ENCODE data around the gene DTNBP1. TPM values are rescaled to one million over a fixed set of nuclear protein-coding genes. Genes with fewer than 3 reads are reported as not detected.
A peak's percentile ranks its signal among the peaks of the same experiment; 100 is the strongest.

DTNBP1 gene
- total and polyA plus RNA-seq, 5 donors: 17.2 to 34.0 (median 24.9) TPM

DNA sequence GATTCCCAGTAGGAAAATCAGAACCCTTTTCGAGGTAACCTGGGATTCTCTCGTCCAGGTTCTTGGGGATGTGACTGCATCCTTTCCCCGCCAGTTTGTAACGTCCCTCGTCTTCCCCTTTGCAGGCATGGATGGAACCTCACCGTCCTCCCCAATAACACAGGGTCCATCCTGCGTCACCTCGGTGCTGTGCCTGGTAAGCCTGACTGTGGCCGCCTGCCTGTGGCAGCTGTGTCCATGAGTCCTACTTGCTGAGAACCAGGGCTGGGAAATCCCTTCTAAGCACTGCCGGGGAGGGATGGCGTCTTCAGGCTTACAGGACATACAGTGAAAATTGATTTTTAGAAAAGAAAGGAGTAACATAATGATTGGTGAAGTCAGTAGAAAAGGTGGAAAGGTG is 155.6 kb downstream of the DTNBP1 start:
- DNase-seq (peak in 1 of 3 donors; percentile 19), ATAC-seq (no peak)
- 97% methylated on average over 11 of the region's 11 CpGs for WGBS
- H3K4me3 ChIP-seq (ENCODE audit: low read length): no peak overlapping the region
- intact Hi-C loops (cut with DNase I): loop anchor here in 2 of 4 donors (10.0 kb wide), 1 partner anchor 118 kb away; no protein-coding TSS in a partner anchor
- no peaks in the 10 kb centered on the region for H3K9me3 ChIP-seq (ENCODE audit: control insufficient read depth, low read length)
- H3K27ac ChIP-seq (ENCODE audit: low read length): no peak overlapping the region
- peaks cover 11% of the 10 kb centered on the region for H3K4me1 ChIP-seq (ENCODE audit: control insufficient read depth, insufficient read depth, low read length)
- H3K27me3 ChIP-seq (ENCODE audit: control insufficient read depth, insufficient read depth): no peaks in the 10 kb centered on the region

DNA sequence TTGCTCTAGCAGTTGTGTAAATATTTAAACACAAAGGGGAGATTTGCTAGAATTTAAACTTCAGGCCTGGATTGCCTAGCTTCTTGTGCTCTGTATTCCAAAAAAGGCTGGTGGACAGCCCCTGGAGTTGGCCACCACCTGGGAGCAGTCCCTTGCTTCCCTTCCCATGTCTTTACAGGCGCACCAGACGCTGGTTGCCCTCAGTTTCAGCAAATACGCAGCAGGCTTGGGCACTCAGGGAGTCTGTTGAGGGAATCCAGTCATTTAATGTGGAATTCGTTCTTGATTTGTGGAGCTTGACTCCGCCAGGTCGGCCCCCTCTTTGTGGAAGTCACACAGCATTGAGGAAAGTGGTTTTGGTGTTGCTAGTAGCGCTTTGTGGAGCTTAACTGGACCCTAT is 156.8 kb downstream of the DTNBP1 start:
- H3K27me3 ChIP-seq (ENCODE audit: control insufficient read depth, insufficient read depth): no peaks in the 10 kb centered on the region
- 96% methylated on average over 7 of the region's 7 CpGs for WGBS
- intact Hi-C loops (cut with DNase I): loop anchor here in 2 of 4 donors (10.0 kb wide), 1 partner anchor 119 kb away; no protein-coding TSS in a partner anchor
- no peak for ATAC-seq
- H3K4me1 ChIP-seq (ENCODE audit: control insufficient read depth, insufficient read depth, low read length): peaks cover 18% of the 10 kb centered on the region
- peak in 1 of 3 donors; percentile 21 for DNase-seq
- no peak overlapping the region for H3K4me3 ChIP-seq (ENCODE audit: low read length)
- H3K27ac ChIP-seq (ENCODE audit: low read length): no peak overlapping the region
- no peaks in the 10 kb centered on the region for H3K9me3 ChIP-seq (ENCODE audit: control insufficient read depth, low read length)

DNA sequence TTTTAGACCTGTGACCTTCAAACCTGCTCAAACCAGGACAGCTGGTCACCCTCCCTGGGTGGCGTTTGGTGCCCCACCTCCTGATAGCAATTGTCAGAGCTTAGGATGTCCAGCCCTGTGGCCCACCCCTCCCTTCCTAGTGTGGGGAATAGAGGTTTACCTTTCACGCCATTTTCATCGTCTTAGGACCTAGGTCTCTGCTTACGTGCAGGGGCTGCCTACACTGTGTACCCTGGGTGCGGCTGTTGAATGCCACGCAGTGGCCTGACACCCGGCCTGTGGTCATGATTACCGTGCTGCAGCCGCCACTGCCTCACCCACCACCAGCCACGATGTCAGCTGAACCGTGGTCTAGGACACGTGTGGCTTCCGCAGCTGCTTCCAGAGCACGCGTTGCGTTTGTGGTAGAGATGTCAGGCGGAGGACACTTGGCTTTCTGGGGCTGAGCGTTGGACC is 157.3 kb downstream of the DTNBP1 start:
- ATAC-seq: peak in 1 of 2 donors; percentile 2
- Histone ChIP-seq H3K9me3 (ENCODE audit: control insufficient read depth, low read length) (no peaks in the 10 kb centered on the region), H3K27ac (ENCODE audit: low read length) (peak overlapping the region; percentile 75), H3K4me3 (ENCODE audit: low read length) (no peak overlapping the region), H3K27me3 (ENCODE audit: control insufficient read depth, insufficient read depth) (no peaks in the 10 kb centered on the region), H3K4me1 (ENCODE audit: control insufficient read depth, insufficient read depth, low read length) (peaks cover 18% of the 10 kb centered on the region)
- intact Hi-C loops (cut with DNase I): loop anchor here in 2 of 4 donors (10.0 kb wide), 1 partner anchor 119 kb away; no protein-coding TSS in a partner anchor
- WGBS: 85% methylated on average over 18 of the region's 18 CpGs
- peak in 1 of 3 donors; percentile 55 for DNase-seq

DNA sequence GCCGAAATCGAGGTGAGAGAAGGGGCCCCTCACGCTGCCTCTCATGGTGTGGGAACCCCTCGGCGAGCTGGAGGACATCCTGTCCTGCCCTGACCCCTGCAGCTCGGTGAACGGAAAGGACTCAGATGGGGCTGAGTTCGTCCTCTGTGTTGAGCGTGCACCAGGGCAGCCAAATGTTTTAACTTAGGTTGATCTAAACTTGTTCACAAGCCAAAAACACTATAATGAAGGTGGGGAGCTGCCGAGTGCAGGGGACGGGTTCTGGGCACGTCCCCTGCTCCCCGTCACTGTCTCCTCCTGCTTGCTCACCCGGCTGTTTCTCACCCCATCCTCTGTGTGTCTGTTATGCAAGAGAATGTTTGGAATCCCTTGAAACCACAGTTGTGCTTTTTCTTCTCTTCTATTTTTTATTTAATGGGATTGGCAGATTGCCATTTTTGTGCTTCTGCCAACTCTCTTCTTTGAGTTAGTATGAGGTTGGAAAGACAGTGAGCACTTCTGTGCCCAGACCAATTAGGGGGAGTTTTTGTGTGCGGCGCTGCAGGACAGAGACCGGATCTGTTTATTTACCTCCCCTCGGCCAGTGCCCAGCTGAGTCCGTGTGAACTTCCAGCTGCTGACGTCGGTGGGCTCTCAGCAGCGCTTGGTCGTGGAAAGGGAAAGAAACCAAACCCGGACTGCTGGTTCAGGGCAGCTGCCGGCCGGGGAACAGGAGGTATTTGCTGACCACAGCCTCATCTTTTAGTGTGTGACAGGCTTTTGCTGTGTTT is 158.1 kb downstream of the DTNBP1 start:
- 10% methylated on average over 26 of the region's 26 CpGs for WGBS
- no peaks in the 10 kb centered on the region for H3K9me3 ChIP-seq (ENCODE audit: control insufficient read depth, low read length)

DNA sequence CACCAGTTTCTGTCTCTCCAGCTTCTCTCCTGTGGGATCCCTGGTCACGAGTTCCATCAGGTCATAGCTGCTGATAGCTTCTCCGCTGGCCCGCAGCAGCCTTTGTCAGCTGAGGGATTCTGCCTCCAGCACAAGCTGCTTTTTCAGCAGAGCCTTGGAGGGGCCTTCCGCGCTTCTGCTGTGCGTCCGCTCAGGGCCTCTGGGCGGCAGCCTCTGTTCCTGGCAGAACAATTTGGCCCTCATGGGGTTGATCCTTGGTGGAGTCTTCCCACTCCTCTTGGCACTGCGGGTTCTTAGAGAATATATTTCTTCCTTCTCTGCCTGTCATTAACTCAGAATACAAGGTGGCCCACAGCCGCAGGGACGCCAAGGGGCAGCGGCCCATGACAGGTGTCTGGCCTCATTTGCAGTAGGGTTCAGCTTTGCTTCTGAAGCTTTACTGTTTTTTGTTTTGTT is 158.8 kb downstream of the DTNBP1 start:
- DNase-seq: peak; percentile 72 to 91 (median 86)
- WGBS: 35% methylated on average over 12 of the region's 12 CpGs
- ATAC-seq: peak; percentile 71 to 72
- intact Hi-C loops (cut with DNase I): loop anchor here in 2 of 4 donors (10.0 kb wide), 1 partner anchor 121 kb away; no protein-coding TSS in a partner anchor
- no peaks in the 10 kb centered on the region for H3K27me3 ChIP-seq (ENCODE audit: control insufficient read depth, insufficient read depth)
- H3K9me3 ChIP-seq (ENCODE audit: control insufficient read depth, low read length): no peaks in the 10 kb centered on the region
- peaks cover 18% of the 10 kb centered on the region for H3K4me1 ChIP-seq (ENCODE audit: control insufficient read depth, insufficient read depth, low read length)
- no peak overlapping the region for H3K4me3 ChIP-seq (ENCODE audit: low read length)
- H3K27ac ChIP-seq (ENCODE audit: low read length): peak overlapping the region; percentile 75

More for the DNA sequence above, 158.1 kb downstream of the DTNBP1 start:
- H3K4me3 ChIP-seq (ENCODE audit: low read length): peak overlapping the region; percentile 8
- DNase-seq: peak; percentile 75 to 90 (median 86)
- H3K4me1 ChIP-seq (ENCODE audit: control insufficient read depth, insufficient read depth, low read length): peaks cover 18% of the 10 kb centered on the region
- no peaks in the 10 kb centered on the region for H3K27me3 ChIP-seq (ENCODE audit: control insufficient read depth, insufficient read depth)
- intact Hi-C loops (cut with DNase I): loop anchor here in 2 of 4 donors (10.0 kb wide), 1 partner anchor 120 kb away; no protein-coding TSS in a partner anchor
- ATAC-seq: peak; percentile 82 to 84
- peak overlapping the region; percentile 75 for H3K27ac ChIP-seq (ENCODE audit: low read length)

DNA sequence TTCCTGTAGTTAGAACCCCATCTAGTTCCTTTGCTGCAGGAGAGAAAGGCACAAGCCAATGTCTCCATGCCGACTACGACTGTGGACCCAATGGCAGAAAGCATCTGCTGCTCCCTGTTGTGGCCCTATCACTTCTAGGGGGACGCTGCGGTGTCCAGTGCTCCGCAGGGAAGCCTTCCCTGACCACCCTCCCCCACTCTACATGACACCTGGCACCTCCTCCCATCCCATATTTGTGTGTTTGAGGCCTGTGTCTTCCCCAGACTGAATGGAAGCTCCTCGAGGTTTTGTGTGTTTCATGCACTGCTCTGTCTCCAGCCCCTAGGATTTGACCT is 159.5 kb downstream of the DTNBP1 start:
- intact Hi-C loops (cut with DNase I): loop anchor here in 2 of 4 donors (10.0 kb wide), 1 partner anchor 121 kb away; no protein-coding TSS in a partner anchor
- H3K27me3 ChIP-seq (ENCODE audit: control insufficient read depth, insufficient read depth): no peaks in the 10 kb centered on the region
- peaks cover 18% of the 10 kb centered on the region for H3K4me1 ChIP-seq (ENCODE audit: control insufficient read depth, insufficient read depth, low read length)
- 88% methylated on average over 6 of the region's 6 CpGs for WGBS
- no peak overlapping the region for H3K27ac ChIP-seq (ENCODE audit: low read length)
- no peak overlapping the region for H3K4me3 ChIP-seq (ENCODE audit: low read length)
- no peaks in the 10 kb centered on the region for H3K9me3 ChIP-seq (ENCODE audit: control insufficient read depth, low read length)
- no peak for ATAC-seq
- no peak for DNase-seq

DNA sequence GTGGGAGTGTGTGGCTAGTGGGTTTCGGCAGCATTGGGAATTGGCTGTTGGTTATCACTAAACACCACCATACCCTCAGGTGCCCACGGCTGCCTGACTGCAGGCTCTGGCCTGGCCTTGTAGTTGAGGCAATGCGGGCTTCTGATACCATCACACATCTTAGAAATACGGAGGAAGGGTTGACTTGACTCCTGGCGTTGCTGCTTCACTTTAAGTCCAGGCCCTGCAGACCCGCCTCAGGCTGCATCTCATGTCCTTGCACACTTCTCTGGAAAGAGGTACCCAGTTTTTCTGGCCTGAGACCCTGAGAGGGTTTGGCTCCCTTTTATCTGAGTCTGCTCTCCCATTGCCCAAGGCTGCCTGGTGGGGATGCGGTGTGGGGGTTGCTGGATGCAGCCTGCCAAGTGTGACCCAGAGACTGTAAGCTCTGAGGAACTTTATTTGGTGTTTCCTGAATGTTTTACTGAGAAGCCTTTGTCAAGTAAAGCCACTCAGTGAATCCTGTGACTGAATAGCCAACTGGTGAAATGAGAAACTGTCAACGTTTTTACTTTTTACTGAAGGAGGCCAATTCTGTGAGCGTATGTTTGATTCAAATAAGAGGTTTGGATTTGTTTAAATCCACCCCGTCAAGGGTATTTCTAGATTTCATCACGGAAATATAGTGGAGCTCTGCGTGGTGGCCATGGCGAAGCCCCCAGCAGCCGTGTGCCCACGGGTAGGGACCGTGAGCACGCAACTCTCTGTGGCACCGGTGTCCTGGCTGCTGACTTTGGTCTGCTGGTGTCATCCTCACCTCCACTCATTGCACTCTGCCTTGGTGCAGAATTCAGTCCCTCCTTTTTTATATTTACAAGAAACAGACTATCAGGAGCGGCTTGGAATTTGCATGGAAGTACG is 160.1 kb downstream of the DTNBP1 start:
- intact Hi-C loops (cut with DNase I): loop anchor here in 2 of 4 donors (10.0 kb wide), 1 partner anchor 122 kb away; no protein-coding TSS in a partner anchor
- Histone ChIP-seq H3K4me1 (ENCODE audit: control insufficient read depth, insufficient read depth, low read length) (peaks cover 18% of the 10 kb centered on the region), H3K27ac (ENCODE audit: low read length) (peak overlapping the region; percentile 26), H3K4me3 (ENCODE audit: low read length) (no peak overlapping the region), H3K27me3 (ENCODE audit: control insufficient read depth, insufficient read depth) (no peaks in the 10 kb centered on the region), H3K9me3 (ENCODE audit: control insufficient read depth, low read length) (no peaks in the 10 kb centered on the region)
- no peak for ATAC-seq
- DNase-seq: no peak
- WGBS: 80% methylated on average over 20 of the region's 20 CpGs

DNA sequence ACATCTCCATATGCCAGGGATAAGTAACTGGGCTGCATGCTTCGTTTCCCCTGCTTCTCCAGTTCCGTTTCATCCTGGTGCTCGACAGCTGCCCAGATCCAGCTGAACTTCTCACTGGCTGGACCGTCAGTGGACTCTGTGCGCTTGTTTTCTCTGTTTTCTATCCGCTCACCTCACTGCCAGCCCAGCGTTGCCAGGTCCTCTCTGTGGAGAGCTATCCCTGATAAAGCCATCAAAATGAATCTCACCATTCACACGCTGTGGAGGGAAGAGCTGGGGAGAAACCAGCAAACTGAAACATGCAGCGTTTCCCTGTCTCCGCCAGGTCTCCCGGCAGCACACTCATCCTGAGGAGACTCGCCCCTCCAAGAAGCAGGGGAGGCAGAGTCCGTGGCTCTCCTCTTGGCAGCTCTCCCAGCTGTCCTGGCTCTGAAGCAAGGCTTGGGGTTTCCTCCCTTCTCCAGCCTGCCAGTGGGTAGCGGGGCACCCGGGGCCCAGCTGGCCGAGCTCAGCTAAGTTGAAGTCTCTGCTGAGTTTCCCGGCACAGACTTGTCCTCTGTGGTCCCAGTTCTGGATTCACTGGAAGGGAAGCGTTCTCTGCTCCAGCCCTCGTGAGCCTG is 160.9 kb downstream of the DTNBP1 start:
- peak overlapping the region; percentile 26 for H3K27ac ChIP-seq (ENCODE audit: low read length)
- WGBS: 31% methylated on average over 19 of the region's 19 CpGs
- H3K4me3 ChIP-seq (ENCODE audit: low read length): no peak overlapping the region
- peaks cover 18% of the 10 kb centered on the region for H3K4me1 ChIP-seq (ENCODE audit: control insufficient read depth, insufficient read depth, low read length)
- intact Hi-C loops (cut with DNase I): loop anchor here in 2 of 4 donors (10.0 kb wide), 1 partner anchor 123 kb away; no protein-coding TSS in a partner anchor
- peak; percentile 73 to 90 (median 87) for DNase-seq
- H3K27me3 ChIP-seq (ENCODE audit: control insufficient read depth, insufficient read depth): no peaks in the 10 kb centered on the region
- ATAC-seq: peak; percentile 4 to 9
- no peaks in the 10 kb centered on the region for H3K9me3 ChIP-seq (ENCODE audit: control insufficient read depth, low read length)

DNA sequence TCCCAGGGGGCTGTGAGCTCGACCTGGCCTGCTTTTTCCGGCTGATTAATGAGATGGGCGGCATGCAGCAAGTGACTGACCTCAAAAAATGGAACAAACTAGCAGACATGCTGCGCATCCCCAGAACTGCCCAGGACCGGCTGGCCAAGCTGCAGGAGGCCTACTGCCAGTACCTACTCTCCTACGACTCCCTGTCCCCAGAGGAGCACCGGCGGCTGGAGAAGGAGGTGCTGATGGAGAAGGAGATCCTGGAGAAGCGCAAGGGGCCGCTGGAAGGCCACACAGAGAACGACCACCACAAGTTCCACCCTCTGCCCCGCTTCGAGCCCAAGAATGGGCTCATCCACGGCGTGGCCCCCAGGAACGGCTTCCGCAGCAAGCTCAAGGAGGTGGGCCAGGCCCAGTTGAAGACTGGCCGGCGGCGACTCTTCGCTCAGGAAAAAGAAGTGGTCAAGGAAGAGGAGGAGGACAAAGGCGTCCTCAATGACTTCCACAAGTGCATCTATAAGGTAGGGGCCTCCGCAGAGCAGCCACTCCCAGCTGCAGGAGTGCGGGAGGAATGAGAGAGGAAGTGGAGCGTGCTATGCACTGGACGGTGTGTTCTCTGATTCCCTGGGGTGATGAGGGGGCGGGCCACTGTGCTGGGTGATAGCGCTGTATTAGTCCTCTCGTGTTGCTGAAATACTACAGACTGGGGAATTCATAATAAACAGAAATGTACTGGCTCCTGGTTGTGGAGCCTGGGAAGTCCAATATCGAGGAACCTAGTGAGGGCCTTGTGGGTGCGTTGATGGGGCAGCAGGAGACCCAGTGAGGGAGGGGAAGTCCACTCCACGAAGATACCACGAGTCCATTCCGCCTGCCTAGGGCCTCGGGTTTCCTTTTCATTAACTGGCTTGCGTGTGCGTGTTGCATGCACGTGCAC is 161.7 kb downstream of the DTNBP1 start:
- DNase-seq (no peak), ATAC-seq (no peak)
- Histone ChIP-seq H3K9me3 (ENCODE audit: control insufficient read depth, low read length) (no peaks in the 10 kb centered on the region), H3K27me3 (ENCODE audit: control insufficient read depth, insufficient read depth) (no peaks in the 10 kb centered on the region), H3K27ac (ENCODE audit: low read length) (peak overlapping the region; percentile 26), H3K4me3 (ENCODE audit: low read length) (no peak overlapping the region), H3K4me1 (ENCODE audit: control insufficient read depth, insufficient read depth, low read length) (peaks cover 16% of the 10 kb centered on the region)
- intact Hi-C loops (cut with DNase I): loop anchor here in 2 of 4 donors (10.0 kb wide), 1 partner anchor 124 kb away; no protein-coding TSS in a partner anchor
- 81% methylated on average over 38 of the region's 38 CpGs for WGBS
